Measurements from ENCODE around the gene BCL2L2.
"Not testable (repeated sequence)": the region's sequence is repeated elsewhere in the genome, so short reads cannot be mapped to it uniquely, and the experiment has no call there.

Gene BCL2L2, protein sequence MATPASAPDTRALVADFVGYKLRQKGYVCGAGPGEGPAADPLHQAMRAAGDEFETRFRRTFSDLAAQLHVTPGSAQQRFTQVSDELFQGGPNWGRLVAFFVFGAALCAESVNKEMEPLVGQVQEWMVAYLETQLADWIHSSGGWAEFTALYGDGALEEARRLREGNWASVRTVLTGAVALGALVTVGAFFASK

DNA sequence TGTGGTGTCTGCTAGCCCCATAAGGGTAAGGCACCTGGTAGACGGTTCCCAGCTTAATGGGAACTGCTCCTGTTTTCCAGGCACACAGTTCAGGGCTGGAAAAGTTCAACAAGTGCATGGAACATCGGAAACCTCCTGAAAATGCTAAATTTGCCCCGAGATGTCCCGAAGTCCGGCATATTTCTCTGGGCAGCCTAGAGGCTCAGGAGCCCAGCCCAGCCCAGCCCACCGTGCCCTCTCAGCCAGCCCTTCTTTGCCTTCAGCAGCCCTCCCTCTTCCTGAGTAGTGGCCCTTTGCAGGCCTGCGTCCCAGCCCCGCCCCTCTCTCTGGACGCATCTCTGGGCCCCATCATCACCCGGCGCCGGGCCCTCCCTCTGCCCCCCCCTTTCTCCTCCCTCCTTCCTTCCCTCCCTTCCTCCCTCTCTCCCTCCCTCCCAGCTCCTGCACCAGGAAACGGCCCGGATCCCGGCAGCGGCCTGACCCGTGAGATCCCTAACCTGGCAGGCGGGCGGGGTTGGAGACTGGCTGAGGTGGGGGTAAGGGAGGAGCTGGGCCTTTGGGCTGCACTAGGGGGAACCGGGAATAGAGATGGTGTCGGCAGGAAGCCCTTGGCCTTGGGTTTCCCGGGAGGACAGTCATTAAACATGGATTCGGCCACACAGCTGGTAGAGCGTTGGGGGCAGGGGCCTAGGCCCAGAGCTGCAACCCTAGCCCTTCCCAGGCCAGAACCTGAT is at the start of gene BCL2L2:
TSS of gene BCL2L2 (plus strand) at position 422 of the 734 bp plus-strand sequence. CDS start 935 bp downstream, outside the sequence.
- DNase-seq, result peak; percentile 81

DNA sequence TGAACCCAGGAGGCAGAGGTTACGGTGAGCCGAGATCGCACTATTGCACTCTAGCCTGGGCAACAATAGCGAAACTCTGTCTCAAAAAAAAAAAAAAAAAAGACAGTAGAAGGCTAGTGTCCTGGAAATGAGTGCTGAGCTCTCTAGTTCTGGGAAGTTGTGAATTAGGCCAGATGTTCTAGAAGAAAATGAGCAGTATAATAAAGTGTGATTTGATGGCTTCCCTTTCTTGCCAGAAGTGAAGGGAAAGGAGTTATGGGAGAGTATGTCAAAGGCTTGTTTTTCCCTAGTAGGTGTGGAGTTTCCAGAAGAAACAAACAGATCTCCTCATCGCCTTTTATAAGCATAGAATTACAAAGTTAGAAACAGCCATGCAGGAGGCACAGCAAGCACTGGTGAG is 48.4 kb upstream of the BCL2L2 start:
- no peak for DNase-seq

DNA sequence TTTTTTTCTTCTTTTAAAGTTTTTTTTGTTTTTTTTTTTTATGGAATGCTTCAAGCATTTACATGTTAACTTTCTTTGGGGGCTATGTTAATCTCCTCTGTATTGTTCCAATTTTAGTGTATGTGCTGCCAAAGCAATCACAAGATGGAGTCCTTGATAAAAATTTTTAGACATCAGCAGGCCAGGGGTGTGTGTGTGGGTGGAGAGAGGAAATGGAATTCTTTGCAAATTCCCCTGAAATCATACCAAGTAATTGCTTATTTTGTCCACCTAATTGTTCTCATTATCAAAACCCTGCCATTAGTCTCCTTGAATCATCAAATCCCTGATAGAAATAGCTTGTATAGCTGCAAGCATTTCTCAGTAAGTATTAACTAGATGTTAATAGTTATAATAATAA is 47.2 kb upstream of the BCL2L2 start:
- DNase-seq, result no peak

DNA sequence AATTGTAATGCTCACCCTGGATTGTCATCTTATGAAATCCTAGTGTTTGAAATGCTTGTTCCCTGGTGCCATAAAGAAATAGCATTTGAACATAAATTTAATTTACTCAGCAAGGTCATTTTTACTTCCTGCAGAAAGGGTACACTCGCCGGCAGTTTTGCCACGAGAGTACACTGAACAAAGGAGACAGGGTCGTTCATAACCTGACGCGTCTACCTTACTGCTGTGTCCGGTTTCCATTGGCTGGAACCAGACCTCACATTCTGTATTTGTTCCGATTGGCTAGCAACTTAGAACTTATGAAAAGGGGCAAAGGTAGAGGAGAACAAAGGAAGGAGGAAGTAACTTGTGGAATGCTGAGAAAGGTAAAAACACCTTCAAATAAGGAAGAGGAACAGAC is 45.8 kb upstream of the BCL2L2 start:
- not testable (repeated sequence) for DNase-seq

DNA sequence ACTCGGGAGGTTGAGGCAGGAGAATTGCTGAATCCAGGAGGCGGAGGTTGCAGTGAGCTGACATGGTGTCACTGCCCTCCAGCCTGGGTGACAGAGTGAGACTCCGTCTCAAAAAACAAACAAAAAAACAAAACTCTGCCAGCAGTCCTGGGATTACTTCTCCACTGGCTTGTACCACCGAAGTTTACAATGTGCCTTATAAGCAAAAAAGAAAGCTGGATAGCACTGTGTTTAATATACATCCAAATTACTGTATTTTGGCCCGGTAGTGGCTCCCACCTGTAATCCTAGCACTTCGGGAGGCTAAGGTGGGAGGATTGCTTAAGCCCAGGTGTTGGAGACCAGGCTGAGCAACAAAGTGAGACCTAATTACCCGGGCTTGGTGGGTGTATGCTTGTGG is 37.4 kb upstream of the BCL2L2 start:
- DNase-seq, result no peak

DNA sequence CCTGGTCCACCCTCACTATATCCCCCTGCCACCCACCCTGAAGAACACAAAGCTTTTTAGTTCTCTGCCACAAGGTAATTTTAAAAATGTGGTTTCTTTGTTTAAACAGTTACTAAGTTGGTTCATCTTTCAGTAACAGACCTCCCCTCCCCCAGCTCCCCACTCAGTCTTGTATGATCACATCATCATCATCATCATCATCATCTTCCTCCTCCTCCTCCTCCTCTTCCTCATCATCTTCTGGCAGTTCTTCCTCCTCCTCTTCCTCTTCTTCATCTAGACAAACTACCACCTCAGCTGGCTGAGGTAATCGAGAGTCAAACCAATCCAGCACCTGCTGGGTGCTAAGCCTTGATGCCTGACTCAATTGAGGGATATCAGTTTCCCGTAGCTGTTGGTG is 31.2 kb upstream of the BCL2L2 start:
- no peak for DNase-seq

DNA sequence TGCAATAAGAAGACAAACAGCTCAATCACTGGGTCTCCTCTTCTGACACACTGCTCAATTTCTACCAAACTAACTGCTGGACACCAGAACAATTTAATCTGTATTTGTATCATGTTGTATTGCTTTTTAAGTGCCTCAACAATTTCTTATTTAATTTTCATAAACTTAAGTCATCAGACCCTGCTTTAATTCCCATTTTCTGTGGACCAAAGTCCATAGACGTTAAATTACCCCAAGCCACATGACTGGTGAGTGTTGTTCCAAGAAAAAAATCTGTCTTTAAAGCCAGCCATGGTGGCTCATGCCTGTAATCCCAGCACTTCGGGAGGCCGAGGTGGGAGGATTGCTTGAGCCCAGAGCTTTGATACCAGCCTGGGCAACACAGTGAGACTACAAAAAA is 29.4 kb upstream of the BCL2L2 start:
- no peak for DNase-seq

DNA sequence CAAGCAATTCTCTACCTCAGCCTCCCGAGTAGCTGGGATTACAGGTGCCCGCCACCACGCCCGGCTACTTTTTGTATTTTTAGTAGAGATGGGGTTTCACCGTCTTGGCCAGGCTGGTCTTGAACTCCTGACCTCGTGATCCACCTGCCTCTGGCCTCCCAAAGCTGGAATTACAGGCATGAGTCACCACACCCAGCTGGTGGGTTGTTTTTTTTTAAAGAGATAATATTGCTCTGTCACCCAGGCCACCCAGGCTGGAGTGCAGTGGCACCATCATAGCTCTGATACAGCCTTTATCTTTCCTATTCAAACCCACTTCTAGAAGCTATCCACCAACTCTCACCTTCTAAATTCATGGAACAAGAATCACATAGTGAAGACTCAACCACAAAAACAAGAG is 28.7 kb upstream of the BCL2L2 start:
- DNase-seq, result not testable (repeated sequence)

DNA sequence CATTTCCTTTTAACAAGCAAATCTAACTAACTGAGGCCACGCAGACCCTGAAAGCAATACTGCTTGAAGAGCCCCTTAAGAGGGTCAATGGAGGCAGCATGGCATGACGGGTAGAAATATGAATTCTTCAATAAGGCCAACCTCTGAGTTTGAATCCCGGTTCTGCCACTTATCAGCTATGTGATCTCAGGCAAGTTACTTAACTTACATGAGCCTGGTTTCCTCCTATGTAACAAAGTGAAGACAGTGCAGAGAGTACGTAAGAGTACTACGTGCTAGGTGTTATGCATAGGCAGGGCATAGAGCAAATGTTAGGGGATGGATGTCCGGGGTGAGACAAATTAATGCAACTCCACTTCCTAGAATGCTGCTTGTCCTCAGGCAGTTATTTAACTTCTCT is 25.4 kb upstream of the BCL2L2 start:
- no peak for DNase-seq

DNA sequence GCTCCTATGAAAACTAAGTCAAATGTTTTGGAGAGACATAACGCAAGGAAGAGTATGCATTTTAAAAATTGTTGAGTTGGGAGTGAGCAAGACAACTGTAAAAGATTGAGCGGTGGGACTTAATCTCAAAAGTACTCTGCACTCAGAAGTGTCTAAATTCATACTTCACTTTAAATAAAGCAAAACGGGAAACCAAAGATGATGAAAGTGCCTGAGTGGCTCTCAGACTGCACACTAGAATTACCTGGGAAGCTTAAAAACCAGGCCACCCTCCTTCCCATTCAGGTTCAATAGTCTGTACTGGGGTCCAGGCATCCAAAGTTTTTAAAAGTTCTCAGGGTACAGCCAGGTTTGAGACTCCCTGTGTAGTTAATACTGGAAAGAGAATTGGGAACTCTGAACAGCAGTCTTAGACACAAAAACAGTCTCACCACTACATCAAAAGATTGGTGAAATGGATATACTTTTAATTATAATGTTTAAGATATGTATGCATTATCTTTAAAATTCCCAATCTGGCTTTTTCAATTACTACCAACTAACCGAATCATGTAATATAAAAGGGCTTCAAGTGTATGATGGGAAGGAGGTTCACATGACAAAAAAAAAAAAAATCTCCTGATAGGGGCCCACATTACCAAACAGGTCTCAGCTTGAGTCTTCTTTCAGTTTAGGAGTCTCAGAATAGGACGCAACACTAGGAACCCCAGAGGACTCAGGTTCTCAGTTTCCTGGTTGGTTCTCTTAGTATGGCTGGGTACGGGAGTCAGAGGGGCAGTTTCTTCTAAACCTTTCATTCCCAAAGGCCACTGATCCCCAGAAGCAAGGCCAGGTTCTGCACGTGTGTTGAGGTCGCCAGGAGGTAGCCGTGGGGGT is 21.7 kb upstream of the BCL2L2 start:
- DNase-seq, result no peak

DNA sequence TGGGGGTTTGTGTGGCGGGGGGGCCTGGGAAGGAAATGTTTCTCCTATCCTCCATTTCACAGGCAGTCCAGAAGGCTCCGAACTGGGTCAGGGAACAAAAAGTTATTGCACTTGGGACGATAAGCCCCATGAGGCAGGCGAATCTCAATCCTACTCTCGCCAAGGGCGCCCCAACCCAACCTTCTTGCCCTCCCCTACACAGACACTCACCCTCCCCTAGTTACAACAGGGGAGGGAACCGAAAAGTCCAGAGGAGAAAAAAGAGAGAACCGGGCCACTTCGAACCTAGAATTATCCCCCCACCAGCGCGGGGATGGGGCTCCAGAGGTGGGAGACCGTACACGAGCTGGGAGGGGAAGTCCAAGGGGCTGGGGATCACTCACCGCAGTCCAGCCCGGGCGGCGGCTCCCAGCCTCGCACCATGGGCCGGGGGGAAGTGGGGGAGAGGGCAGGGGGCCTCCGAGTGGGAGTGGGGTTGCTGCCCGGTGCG is 21.1 kb upstream of the BCL2L2 start:
- no peak for DNase-seq

DNA sequence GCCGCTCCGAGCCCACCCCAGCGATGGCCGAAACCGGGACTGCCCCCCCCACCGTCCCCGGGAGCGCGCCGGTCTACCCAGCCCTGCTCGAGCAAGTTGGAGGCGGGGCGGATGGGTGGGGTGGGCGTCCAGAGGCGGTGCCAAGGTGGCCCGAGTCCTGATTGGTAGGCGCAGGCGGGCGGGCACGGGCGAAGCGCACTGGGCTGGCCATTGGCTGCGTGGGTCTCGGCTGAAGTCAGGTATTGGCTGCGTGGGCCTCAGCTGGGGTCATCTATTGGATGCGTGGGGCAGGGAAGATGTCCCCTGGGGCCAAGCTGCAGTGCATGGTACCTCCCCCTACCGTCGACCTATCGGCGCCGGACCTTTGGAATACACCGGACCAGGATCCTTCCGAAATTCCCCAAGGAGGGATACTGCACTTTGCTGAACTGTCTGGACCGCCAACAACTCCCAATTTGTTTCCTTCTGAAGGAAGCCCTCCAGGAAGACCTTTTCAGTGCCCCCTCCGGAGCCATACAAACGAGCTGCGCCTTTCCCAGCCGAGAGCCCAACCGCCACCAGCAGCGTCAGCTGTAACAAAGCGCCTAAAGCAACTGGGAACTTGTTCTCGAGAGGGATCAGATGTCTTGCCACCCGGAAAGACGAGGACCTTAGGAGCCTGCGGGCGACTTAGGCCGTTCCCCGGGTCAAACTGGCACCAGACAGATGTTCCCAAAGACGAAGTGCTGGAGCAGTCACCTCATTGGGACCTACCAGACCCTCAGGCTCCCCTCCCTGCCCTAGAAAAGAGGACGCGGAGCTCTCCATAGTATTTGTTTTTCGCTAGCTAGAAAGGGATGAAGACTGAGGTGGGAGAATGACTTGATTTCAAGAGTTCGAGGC is 20.4 kb upstream of the BCL2L2 start, which contains the start of gene HOMEZ:
TSS of gene HOMEZ (minus strand) at position 113 of the 882 bp plus-strand sequence. CDS start 180 bp downstream, outside the sequence.
- DNase-seq, result peak; percentile 91

DNA sequence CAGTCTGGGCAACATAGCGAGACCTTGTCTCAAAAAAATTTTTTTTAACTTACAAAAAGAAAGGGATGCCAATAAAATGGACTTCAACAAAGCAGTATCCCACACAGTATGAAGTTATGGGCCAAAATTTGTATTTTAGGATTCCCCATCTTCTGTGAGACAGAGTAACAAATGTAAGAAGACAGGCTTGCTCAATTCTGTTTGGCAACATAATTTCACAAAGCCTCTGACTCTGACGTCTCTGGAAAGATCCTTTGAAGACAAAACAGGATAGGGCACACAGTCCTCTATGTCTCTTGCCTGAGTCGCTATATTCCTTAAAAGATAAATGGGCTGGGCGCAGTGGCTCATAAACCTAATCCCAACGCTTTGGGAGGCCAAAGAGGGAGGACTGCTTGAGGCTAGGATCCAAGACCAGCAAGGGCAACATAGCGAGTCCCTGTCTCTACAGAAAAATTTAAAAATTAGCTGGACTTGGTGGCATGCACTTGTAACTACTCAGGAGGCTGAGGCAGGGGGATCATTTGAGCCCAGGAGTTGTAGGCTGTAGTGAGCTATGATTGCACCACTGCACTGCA is 19.6 kb upstream of the BCL2L2 start:
- no peak for DNase-seq

DNA sequence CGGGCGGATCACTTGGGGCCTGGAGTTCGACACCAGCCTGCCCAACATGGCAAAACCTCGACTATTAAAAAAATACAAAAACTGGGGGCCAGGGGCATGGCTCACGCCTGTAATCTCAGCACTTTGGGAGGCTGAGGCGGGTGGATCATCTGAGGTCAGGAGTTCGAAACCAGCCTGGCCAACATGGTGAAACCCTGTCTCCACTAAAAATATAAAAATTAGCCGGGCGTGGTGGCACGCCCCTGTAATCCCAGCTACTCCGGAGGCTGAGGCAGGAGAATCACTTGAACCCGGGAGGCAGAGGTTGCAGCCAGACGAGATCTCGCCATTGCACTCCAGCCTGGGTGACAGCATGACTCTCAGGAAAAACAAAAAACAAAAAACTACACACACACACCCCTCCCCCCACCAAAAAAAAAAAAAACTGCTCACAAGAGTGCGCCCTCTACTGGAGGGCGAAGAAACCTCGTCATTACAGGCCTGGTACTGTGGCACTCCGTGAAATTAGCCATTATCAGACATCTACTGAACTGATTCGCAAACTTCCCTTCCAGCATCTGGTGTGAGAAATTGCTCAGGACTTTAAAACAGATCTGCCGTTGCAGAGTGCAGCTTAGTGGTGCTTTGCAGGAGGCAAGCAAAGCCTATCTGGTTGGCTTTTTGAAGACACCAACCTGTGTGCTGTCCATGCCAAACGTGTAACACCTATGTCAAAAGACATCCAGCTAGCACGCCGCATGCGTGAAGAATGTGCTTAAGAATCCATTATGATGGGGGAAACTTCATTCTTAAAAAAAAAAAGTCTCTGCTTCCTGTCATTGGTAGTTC is 11.7 kb upstream of the BCL2L2 start:
- no peak for DNase-seq

DNA sequence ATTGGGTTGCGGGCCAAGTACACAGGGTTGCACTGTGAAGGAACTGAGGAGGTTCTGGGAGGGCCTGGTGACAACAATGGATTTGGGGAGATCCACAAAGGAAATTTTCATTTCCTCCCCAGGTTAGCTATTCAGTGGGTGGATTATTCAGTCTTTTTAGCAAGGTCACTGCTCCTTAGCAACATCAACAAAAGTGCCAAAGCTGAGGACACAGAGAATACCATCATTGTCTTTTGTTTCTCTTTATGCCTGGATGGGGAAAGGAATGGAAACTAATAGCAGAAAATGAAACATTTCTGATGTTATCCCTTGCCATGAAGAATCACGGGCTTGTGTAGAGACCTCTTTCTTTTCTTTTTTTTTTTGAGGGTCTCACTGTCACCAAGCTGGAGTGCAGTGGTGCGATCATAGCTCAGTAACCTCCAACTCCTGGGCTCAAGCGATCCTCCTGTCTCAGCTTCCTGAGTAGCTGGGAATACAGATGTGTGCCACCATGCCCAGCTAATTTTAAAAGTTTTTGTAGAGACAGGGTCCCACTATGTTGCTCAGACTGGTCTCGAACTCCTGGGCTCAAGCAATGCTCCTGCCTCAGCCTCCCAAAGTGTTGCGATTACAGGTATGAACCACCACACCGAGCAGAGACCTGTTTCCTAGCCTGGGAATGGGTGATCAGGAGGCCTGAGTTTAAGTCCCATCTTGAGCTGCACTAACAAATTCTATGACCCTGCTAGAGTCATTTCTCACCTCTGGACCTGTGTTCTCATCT is 10.4 kb upstream of the BCL2L2 start:
- no peak for DNase-seq

DNA sequence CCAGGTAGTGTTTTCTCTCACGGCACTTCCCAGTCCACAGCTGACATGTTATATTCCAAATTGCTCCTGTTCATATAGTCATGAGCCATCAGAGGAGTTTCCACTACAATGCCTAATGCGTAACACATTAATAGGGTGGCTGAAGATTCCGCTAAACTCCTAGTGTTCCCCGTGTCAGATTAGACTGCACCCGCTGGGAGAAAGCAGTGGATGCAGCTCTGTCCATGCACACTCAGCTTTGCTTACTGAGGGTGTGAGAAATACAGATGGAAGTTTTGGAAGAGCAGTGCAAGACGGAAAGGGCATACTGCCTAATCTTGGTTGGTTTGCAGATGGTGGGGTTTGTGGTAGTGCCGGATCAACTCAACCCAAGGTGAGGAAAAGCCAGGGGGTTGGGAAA is 9.5 kb upstream of the BCL2L2 start:
- DNase-seq, result no peak

DNA sequence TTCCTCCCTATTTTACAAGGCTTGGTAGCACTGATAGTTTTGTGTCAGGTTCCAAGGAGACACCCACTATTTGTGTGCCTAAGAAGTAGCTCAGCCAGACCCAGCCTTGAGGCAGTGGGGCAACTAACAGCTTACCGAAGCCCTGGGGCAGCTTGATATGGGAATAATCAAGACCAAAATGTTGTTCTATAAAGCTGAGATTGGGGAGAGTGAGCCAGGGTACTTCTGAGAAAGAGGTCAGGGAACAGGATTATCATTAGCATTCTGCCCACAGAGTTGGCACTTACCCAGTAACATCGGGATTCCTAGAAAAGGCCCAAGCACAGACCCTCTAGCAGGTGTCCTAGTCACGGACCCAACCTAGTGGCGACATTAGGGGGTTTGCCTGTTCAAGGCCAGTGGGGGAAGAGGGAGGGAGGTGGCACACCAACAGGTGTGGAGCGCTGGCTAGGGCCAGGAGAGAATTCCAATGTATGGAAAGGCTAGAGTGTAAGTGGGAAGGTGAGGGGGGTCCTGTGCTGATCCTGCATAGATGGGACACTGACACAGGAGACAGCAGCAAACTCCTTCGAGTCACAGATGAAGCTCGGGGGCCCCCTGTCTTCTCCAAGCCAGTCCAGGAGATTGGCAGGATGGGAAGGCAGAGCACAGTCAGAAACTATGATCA is 8.9 kb upstream of the BCL2L2 start:
- DNase-seq, result no peak

DNA sequence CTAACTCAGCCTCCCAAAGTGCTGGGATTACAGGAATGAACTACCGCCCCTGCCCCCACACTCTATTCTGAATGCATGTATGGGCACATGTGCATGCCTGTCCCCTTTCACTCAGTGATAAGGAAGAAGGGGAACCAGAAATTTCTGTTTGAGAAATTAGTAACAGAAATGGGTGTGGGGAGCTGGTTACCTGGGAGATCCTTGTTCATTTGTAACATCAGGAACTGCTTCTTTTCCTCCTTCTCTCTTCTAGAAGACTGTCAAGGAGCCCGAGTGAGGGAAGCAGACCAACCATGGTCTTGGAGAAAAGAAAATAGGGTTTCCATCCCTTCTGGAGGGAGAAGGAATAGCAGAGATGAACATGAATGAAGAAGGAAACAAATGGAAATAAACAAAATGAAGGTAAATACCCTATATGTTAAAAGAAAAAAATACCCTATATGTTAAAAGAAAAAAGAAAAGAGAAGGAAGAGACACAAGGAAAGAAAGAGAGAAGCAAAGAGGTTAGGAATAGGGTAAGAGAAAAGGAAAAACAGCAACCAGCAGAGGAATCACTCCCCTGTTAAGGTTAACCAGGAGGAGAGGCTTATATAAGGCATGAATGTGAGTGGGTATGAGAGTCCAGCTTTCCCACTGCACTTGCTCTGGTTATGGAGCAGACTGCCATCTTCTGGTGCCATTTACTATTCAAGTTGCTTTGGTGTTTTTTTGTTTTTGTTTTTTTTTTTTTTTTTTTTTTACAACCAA is 7.2 kb upstream of the BCL2L2 start:
- no peak for DNase-seq
